C4-2B (cell line): ENCODE measurements around the gene MRPS33.

Experiments
- CTCF ChIP-seq: fragments of 450-650 bp; conservative IDR thresholded peaks from 2 replicates; pipeline ENCODE4 v1.5.1; 2017; ENCODE audit warnings: mild to moderate bottlenecking
- ZFX ChIP-seq: fragments of 450-650 bp; IDR thresholded peaks from 2 replicates; pipeline ENCODE4 v1.6.1; 2017

- TF ChIP-seq CTCF: no peak
- no peak for TF ChIP-seq ZFX
Observed at GRCh38 chr7:141045126-141045841, 30.5 kb upstream of the MRPS33 start.
